Mesenchymal stem cell (in vitro differentiated cells and primary cell): Measurements from ENCODE around the gene LRRIQ1.

Experiments used
- DNase-seq: peaks from one replicate; pipeline ENCODE4 v3.0.0-alpha.2; 2013
- H2AFZ ChIP-seq: one replicate; pipeline ENCODE4 v1.6.1; 2013; ENCODE audit warnings: low read depth, mild to moderate bottlenecking, control low read depth, inconsistent platforms, low read length, moderate library complexity
- H2AK5ac ChIP-seq: 2 replicates; pipeline ENCODE4 v1.6.1; 2013; ENCODE audit warnings: low read length, moderate library complexity, mild to moderate bottlenecking, inconsistent platforms; ENCODE audit not compliant: severe bottlenecking
- H2BK120ac ChIP-seq: one replicate; pipeline ENCODE4 v1.6.1; 2013; ENCODE audit warnings: low read depth, mild to moderate bottlenecking, inconsistent platforms, low read length, moderate library complexity
- H2BK12ac ChIP-seq, 2 experiments: one replicate each; pipeline ENCODE4 v1.6.1; 2013; ENCODE audit warnings: inconsistent platforms in 2 of 2, low read length in 2 of 2, mild to moderate bottlenecking in 2 of 2, moderate library complexity in 2 of 2, control low read depth in 1 of 2
- H2BK15ac ChIP-seq: one replicate; pipeline ENCODE4 v1.6.1; 2013; ENCODE audit warnings: mild to moderate bottlenecking, low read depth, inconsistent platforms; ENCODE audit not compliant: poor library complexity, severe bottlenecking
- H2BK5ac ChIP-seq: 2 replicates; pipeline ENCODE4 v1.6.1; 2013; ENCODE audit warnings: low read depth, mild to moderate bottlenecking, low read length, control low read depth, inconsistent platforms; ENCODE audit not compliant: poor library complexity, severe bottlenecking
- H3K14ac ChIP-seq, 2 experiments: one replicate each; pipeline ENCODE4 v1.6.1; 2013; ENCODE audit warnings: inconsistent platforms in 2 of 2, low read length in 2 of 2, control low read depth in 1 of 2, mild to moderate bottlenecking in 1 of 2, moderate library complexity in 1 of 2
- H3K18ac ChIP-seq, 2 experiments: one replicate each; pipeline ENCODE4 v1.6.1; 2013; ENCODE audit warnings: inconsistent platforms in 2 of 2, low read length in 2 of 2, control low read depth in 1 of 2, low read depth in 1 of 2, mild to moderate bottlenecking in 1 of 2
- H3K23ac ChIP-seq, 2 experiments: one replicate each; pipeline ENCODE4 v1.6.1; 2013; ENCODE audit warnings: inconsistent platforms in 2 of 2, low read length in 2 of 2, mild to moderate bottlenecking in 2 of 2, moderate library complexity in 2 of 2, control low read depth in 1 of 2
- H3K27ac ChIP-seq: 2 replicates; pipeline ENCODE4 v1.5.1; 2013; ENCODE audit warnings: mild to moderate bottlenecking, moderate library complexity, low read length, control low read depth, inconsistent platforms; ENCODE audit not compliant: poor library complexity, severe bottlenecking
- H3K27me3 ChIP-seq, 2 experiments: 2 replicates each; pipeline versions ENCODE4 v1.6.1 to v1.7.0; 2013; ENCODE audit warnings: low read length in 2 of 2, mild to moderate bottlenecking in 2 of 2, moderate library complexity in 2 of 2, control low read depth in 1 of 2, inconsistent platforms in 1 of 2; ENCODE audit not compliant: control insufficient read depth in 1 of 2, insufficient read depth in 1 of 2
- H3K36me3 ChIP-seq, 2 experiments: 2 replicates each; pipeline versions ENCODE4 v1.6.1 to v1.7.0; 2013; ENCODE audit warnings: low read length in 2 of 2, control low read depth in 1 of 2, inconsistent platforms in 1 of 2, low read depth in 1 of 2, mild to moderate bottlenecking in 1 of 2; ENCODE audit not compliant: insufficient read depth in 2 of 2, control insufficient read depth in 1 of 2
- H3K4ac ChIP-seq, 2 experiments: one replicate each; pipeline ENCODE4 v1.6.1; 2013; ENCODE audit warnings: inconsistent platforms in 2 of 2, low read length in 2 of 2, mild to moderate bottlenecking in 2 of 2, moderate library complexity in 2 of 2, control low read depth in 1 of 2, low read depth in 1 of 2
- H3K4me1 ChIP-seq: 2 replicates; pipeline ENCODE4 v1.6.1; 2013; ENCODE audit warnings: low read depth, low read length, control low read depth; ENCODE audit not compliant: control insufficient read depth, insufficient read depth
- H3K4me2 ChIP-seq: 2 replicates; pipeline ENCODE4 v1.6.1; 2013; ENCODE audit warnings: low read length, mild to moderate bottlenecking, inconsistent platforms; ENCODE audit not compliant: poor library complexity, severe bottlenecking
- H3K4me3 ChIP-seq, 2 experiments: 2 replicates each; pipeline versions ENCODE4 v1.5.1 to v1.7.0; 2013; ENCODE audit warnings: low read length in 2 of 2, mild to moderate bottlenecking in 2 of 2, control low read depth in 1 of 2, low read depth in 1 of 2; ENCODE audit not compliant: insufficient read depth in 1 of 2
- H3K79me1 ChIP-seq: replicated peaks from 2 replicates; pipeline ENCODE4 v1.6.1; 2013; ENCODE audit warnings: mild to moderate bottlenecking, control low read depth, low read length, inconsistent platforms; ENCODE audit not compliant: poor library complexity, severe bottlenecking
- H3K9ac ChIP-seq: 2 replicates; pipeline ENCODE4 v1.7.0; 2013; ENCODE audit warnings: mild to moderate bottlenecking, low read length, moderate library complexity
- H3K9me3 ChIP-seq: 2 replicates; pipeline ENCODE4 v1.7.0; 2013; ENCODE audit warnings: mild to moderate bottlenecking, low read length; ENCODE audit not compliant: control insufficient read depth
- H4K8ac ChIP-seq: one replicate; pipeline ENCODE4 v1.6.1; 2013; ENCODE audit warnings: inconsistent platforms, mild to moderate bottlenecking, low read length, moderate library complexity
- H4K91ac ChIP-seq: one replicate; pipeline ENCODE4 v1.6.1; 2013; ENCODE audit warnings: mild to moderate bottlenecking, low read length, inconsistent platforms
- WGBS: methylation state at CpG from one replicate; pipeline ENCODE4 v1.1.7; 2013; ENCODE audit warnings: mixed read lengths; 5-methylcytosine and 5-hydroxymethylcytosine counted together

The LRRIQ1 gene

DNA sequence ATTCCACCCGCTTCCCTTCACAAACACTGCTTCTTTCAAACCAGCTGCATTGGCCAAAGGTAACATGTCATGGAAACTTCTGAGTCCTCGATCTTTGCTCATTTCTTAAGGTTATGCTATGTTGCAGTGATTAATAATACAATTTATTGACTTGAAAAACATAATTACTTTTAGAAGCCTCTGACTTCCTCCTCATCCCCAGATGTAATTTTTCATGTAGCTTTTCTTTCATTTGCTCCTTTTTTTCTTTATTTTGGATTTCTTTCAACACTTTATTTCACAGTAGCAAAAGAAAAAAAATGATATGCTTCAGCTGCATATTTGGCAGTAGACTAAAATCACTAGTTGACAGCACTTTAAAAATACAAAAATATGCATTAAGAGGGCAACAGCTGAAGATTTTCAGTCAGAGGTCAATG, 116.2 kb downstream of the LRRIQ1 start:
- 100% methylated on average over 1 of the region's 2 CpGs for WGBS
- Histone ChIP-seq H3K4me3 (no peak overlapping the region), H3K27ac (no peak overlapping the region), H2BK120ac (no peak overlapping the region), H3K4me2 (no peak overlapping the region), H2BK12ac (no peak overlapping the region), H3K27me3 (no peaks in the 10 kb centered on the region), H4K8ac (no peak overlapping the region), H3K9ac (no peak overlapping the region), H3K79me1 (no peaks in the 10 kb centered on the region), H3K18ac (no peak overlapping the region), H2AFZ (no peak overlapping the region), H3K9me3 (no peaks in the 10 kb centered on the region), H2BK5ac (no peak overlapping the region), H3K36me3 (no peaks in the 10 kb centered on the region), H3K4me1 (no peaks in the 10 kb centered on the region), H2BK15ac (no peak overlapping the region), H3K14ac (no peak overlapping the region), H3K23ac (no peak overlapping the region), H3K4ac (no peak overlapping the region), H4K91ac (no peak overlapping the region), H2AK5ac (no peak overlapping the region)
- DNase-seq: no peak

DNA sequence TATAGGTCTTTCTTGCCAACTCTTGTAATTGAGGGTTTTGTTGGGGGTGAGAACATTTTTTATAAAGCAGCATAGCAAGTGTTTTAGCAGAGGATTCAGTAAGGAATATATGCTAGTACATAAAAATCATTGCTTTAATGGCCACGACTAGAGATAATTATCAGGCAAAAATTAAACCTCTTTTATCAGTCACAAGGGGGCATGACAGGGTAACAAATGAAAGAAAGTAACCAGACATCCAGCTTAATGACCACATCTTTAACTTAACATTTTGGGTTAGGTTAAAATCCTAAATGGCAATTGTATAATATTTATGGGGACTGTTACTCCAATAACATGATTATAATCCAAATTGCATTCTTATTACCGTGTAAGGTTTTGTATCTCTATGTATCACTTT, 119.6 kb downstream of the LRRIQ1 start:
- Histone ChIP-seq H3K18ac (no peak overlapping the region), H3K4me1 (no peaks in the 10 kb centered on the region), H2BK5ac (no peak overlapping the region), H4K8ac (no peak overlapping the region), H3K4ac (no peak overlapping the region), H3K23ac (no peak overlapping the region), H3K9me3 (no peaks in the 10 kb centered on the region), H3K79me1 (no peaks in the 10 kb centered on the region), H3K9ac (peak overlapping the region; percentile 2), H4K91ac (no peak overlapping the region), H3K4me2 (no peak overlapping the region), H2AFZ (no peak overlapping the region), H2BK15ac (no peak overlapping the region), H2BK120ac (no peak overlapping the region), H3K36me3 (no peaks in the 10 kb centered on the region), H3K4me3 (no peak overlapping the region), H3K27ac (no peak overlapping the region), H3K27me3 (no peaks in the 10 kb centered on the region), H2BK12ac (no peak overlapping the region), H2AK5ac (no peak overlapping the region), H3K14ac (no peak overlapping the region)
- DNase-seq: peak; percentile 43
- no CpG with 5 or more reads among the region's 2 CpGs for WGBS

- H2AFZ ChIP-seq: no peak overlapping the region
- H3K79me1 ChIP-seq: no peaks in the 10 kb centered on the region
- no peak overlapping the region for H3K23ac ChIP-seq
- no peak overlapping the region for H3K14ac ChIP-seq
- H3K18ac ChIP-seq: no peak overlapping the region
- no peaks in the 10 kb centered on the region for H3K27me3 ChIP-seq
- no peak for DNase-seq
- H2AK5ac ChIP-seq: no peak overlapping the region
- no peak overlapping the region for H3K9ac ChIP-seq
- no peak overlapping the region for H2BK120ac ChIP-seq
- H2BK15ac ChIP-seq: no peak overlapping the region
- H2BK12ac ChIP-seq: no peak overlapping the region
- no peaks in the 10 kb centered on the region for H3K9me3 ChIP-seq
- H4K8ac ChIP-seq: no peak overlapping the region
- no peak overlapping the region for H3K4ac ChIP-seq
- H4K91ac ChIP-seq: no peak overlapping the region
- H3K36me3 ChIP-seq: no peaks in the 10 kb centered on the region
- no peak overlapping the region for H2BK5ac ChIP-seq
- no peak overlapping the region for H3K4me2 ChIP-seq
- H3K4me3 ChIP-seq: no peak overlapping the region
- no peak overlapping the region for H3K27ac ChIP-seq
- H3K4me1 ChIP-seq: no peaks in the 10 kb centered on the region
- WGBS: no CpG with 5 or more reads among the region's 3 CpGs
Observed at GRCh38 chr12:85156569-85156968, 120.4 kb downstream of the LRRIQ1 start.

GRCh38 chr12:85157035-85157603, 121.0 kb downstream of the LRRIQ1 start:
- no peak overlapping the region for H2AFZ ChIP-seq
- H2BK15ac ChIP-seq: no peak overlapping the region
- H3K36me3 ChIP-seq: no peaks in the 10 kb centered on the region
- H2BK12ac ChIP-seq: no peak overlapping the region
- H3K27ac ChIP-seq: no peak overlapping the region
- H2BK5ac ChIP-seq: no peak overlapping the region
- H3K4me2 ChIP-seq: no peak overlapping the region
- no peaks in the 10 kb centered on the region for H3K27me3 ChIP-seq
- no peaks in the 10 kb centered on the region for H3K9me3 ChIP-seq
- H2AK5ac ChIP-seq: no peak overlapping the region
- DNase-seq: no peak
- no peak overlapping the region for H3K9ac ChIP-seq
- no peak overlapping the region for H2BK120ac ChIP-seq
- no peak overlapping the region for H3K23ac ChIP-seq
- H4K8ac ChIP-seq: no peak overlapping the region
- WGBS: 88% methylated on average over 3 of the region's 3 CpGs
- H4K91ac ChIP-seq: no peak overlapping the region
- H3K79me1 ChIP-seq: no peaks in the 10 kb centered on the region
- H3K4me1 ChIP-seq: no peaks in the 10 kb centered on the region
- no peak overlapping the region for H3K14ac ChIP-seq
- no peak overlapping the region for H3K4me3 ChIP-seq
- no peak overlapping the region for H3K18ac ChIP-seq
- no peak overlapping the region for H3K4ac ChIP-seq
